Measurements from ENCODE around the gene LGALS1.

LGALS1 gene

GRCh38 chr22:37640591-37641560, 34.6 kb upstream of the LGALS1 start:
- peak overlapping the region; percentile 81 for H3K27ac ChIP-seq (replicated peaks)
- no peak for DNase-seq (ENCODE audit: low read depth in 1 of 2, low spot score in 1 of 2)
- TF ChIP-seq SPI1 (IDR thresholded peaks at IDR 0.05; ENCODE audit: borderline replicate concordance, low read depth): peak; percentile 76; the same call in 1 of the 2 replicates
- TF ChIP-seq REST (IDR thresholded peaks at IDR 0.05; ENCODE audit: insufficient replicate concordance, low read depth): no peak
- H3K27me3 ChIP-seq (ENCODE audit: insufficient read depth, poor library complexity, severe bottlenecking): no peaks in the 10 kb centered on the region
- peak overlapping the region; percentile 84 for H3K4me3 ChIP-seq (replicated peaks; ENCODE audit: insufficient read depth, low read length)

GRCh38 chr22:37641561-37641949, 33.9 kb upstream of the LGALS1 start:
- DNase-seq (ENCODE audit: low read depth in 1 of 2, low spot score in 1 of 2): no peak
- TF ChIP-seq CTCF (IDR thresholded peaks at IDR 0.05; ENCODE audit: insufficient read depth, low read length) (no peak), REST (IDR thresholded peaks at IDR 0.05; ENCODE audit: insufficient replicate concordance, low read depth) (no peak), SPI1 (IDR thresholded peaks at IDR 0.05; ENCODE audit: borderline replicate concordance, low read depth) (no peak), GABPA (IDR thresholded peaks at IDR 0.05; ENCODE audit: low read depth) (no peak)
- Histone ChIP-seq H3K27me3 (ENCODE audit: insufficient read depth, poor library complexity, severe bottlenecking) (no peaks in the 10 kb centered on the region), H3K4me3 (replicated peaks; ENCODE audit: insufficient read depth, low read length) (no peak overlapping the region), H3K27ac (replicated peaks) (peak overlapping the region; percentile 81; the same call in 1 of the 2 replicates)

- no peak overlapping the region for H3K4me3 ChIP-seq (replicated peaks; ENCODE audit: insufficient read depth, low read length)
- no peaks in the 10 kb centered on the region for H3K27me3 ChIP-seq (ENCODE audit: insufficient read depth, poor library complexity, severe bottlenecking)
- peak in 1 of 2 experiments; percentile 85 for DNase-seq (ENCODE audit: low read depth in 1 of 2, low spot score in 1 of 2)
- no peak overlapping the region for H3K27ac ChIP-seq (replicated peaks)
- no peak for TF ChIP-seq POLR2AphosphoS5 (IDR thresholded peaks at IDR 0.05; ENCODE audit: low read depth)
- TF ChIP-seq CTCF (IDR thresholded peaks at IDR 0.05; ENCODE audit: insufficient read depth, low read length): peak; percentile 91
- TF ChIP-seq REST (IDR thresholded peaks at IDR 0.05; ENCODE audit: insufficient replicate concordance, low read depth): no peak
- no peak for TF ChIP-seq SPI1 (IDR thresholded peaks at IDR 0.05; ENCODE audit: borderline replicate concordance, low read depth)
Observed at GRCh38 chr22:37643225-37643847, 32.1 kb upstream of the LGALS1 start.
